ENCODE measurements around the gene MOSMO. TPM values are rescaled to one million over a fixed set of nuclear protein-coding genes. Genes with fewer than 3 reads are reported as not detected.

The MOSMO gene
- 8.0 and 10.0 TPM in 2 replicates for polyA plus RNA-seq (2012; rRNA removed)
- 10.3 and 10.6 TPM in 2 replicates for polyA plus RNA-seq (2012; cell fraction: cytosol; rRNA removed)
- polyA plus RNA-seq (2012; cell fraction: nucleus; rRNA removed), result 9.9 and 22.7 TPM in 2 replicates

DNA sequence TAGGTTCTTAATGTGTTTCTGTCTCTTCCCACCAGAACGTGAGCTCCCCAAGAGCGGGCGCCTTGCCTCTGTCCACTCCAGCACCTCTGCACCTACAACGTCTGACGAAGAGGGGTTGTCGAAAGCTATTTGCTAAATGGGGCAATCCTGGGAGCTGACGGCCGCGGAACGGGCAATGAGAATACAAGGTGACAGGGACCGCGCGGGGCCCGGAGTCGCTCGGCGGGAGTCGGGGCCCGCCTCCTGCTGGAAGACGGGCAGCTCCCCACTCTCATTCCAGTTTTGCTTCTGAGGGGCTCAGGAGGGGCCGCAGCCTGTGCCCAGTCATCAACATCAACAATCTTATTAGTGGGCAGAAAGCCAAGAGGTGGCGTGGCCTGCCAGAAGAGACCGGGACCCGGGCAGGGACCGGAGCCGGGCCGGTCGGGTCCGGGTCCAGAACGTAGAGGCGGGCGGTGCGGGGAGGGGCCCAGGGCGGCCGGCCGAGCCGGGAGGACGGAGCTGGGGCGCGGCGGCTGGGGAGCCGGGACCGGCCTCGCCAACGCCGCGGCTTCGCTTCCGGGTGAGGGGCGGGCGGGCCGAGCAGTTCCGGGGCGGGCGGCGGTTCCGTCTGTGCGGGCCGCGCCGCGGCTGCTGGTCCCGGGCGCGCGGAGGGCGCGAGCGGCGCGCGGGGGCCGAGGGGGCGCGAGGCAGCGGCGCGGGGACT lies at the start of gene MOSMO:
Gene MOSMO (plus strand): TSS at position 603 of the 706 bp plus-strand sequence. CDS start 191 bp downstream, outside the sequence.
- peak; percentile 94 for DNase-seq
- CTCF ChIA-PET, result interaction anchor here (1.3 to 6.8 kb wide), 9 partner anchors 8 to 184 kb away, joined by 3 to 95 read pairs (median 7); no protein-coding TSS in a partner anchor
- under 1% methylated on average over 21 of the region's 78 CpGs for WGBS (ENCODE audit: low lambda C conversion rate)

More for the DNA sequence above, at the start of gene MOSMO:
- POLR2A ChIA-PET, result interaction anchor here (0.5 to 1.4 kb wide), 9 partner anchors 10 to 612 kb away, joined by 3 to 7 read pairs (median 3); no protein-coding TSS in a partner anchor
- H3K27ac ChIP-seq (ENCODE audit: low read depth in 2 of 2, low read length in 1 of 2), result peak within 1 kb of the TSS; percentile 62 to 90; a peak in 3 of 4 replicates
- peaks cover 23% of the 10 kb centered on the region for H4K20me1 ChIP-seq (ENCODE audit: insufficient read depth)
- no peaks in the 10 kb centered on the region for H3K36me3 ChIP-seq (replicated peaks in 1 of 2; ENCODE audit: control insufficient read depth in 1 of 2, insufficient read depth in 2 of 2, low read length in 1 of 2)
- H3K79me2 ChIP-seq (ENCODE audit: insufficient read depth), result peaks cover 44% of the 10 kb centered on the region
- peak within 1 kb of the TSS; percentile 97 for H2AFZ ChIP-seq (ENCODE audit: low read depth)
- H3K9ac ChIP-seq, result peak within 1 kb of the TSS; percentile 89
- H3K4me1 ChIP-seq (ENCODE audit: control insufficient read depth in 1 of 2, insufficient read depth in 2 of 2, low read depth in 1 of 2, low read length in 1 of 2), result peaks cover 0 to 13% of the 10 kb centered on the region in 2 experiments; a peak in 1 of 4 replicates
- H3K4me2 ChIP-seq, result peak within 1 kb of the TSS; percentile 96
- H3K9me2 ChIP-seq, result no peaks in the 10 kb centered on the region
- H3K27me3 ChIP-seq (ENCODE audit: insufficient read depth), result no peaks in the 10 kb centered on the region
- H3K9me3 ChIP-seq, result no peaks in the 10 kb centered on the region
- peak within 1 kb of the TSS; percentile 96 to 98 for H3K4me3 ChIP-seq (ENCODE audit: low read depth in 2 of 2, low read length in 1 of 2)
- TF ChIP-seq RAD21 (IDR thresholded peaks at IDR 0.05; ENCODE audit: low read length) (no peak), EP300 (IDR thresholded peaks at IDR 0.05; ENCODE audit: borderline replicate concordance in 1 of 2, low read depth in 1 of 2, low read length in 1 of 2) (no peak), CTCF (IDR thresholded peaks at IDR 0.05) (no peak), MAX (IDR thresholded peaks at IDR 0.05; ENCODE audit: low read depth) (no peak; the same call in 1 of the 2 replicates), MXI1 (IDR thresholded peaks at IDR 0.05; ENCODE audit: low read depth, low read length) (peak; percentile 65), GABPA (IDR thresholded peaks at IDR 0.05; ENCODE audit: low read depth) (peak; percentile 83), SIN3A (IDR thresholded peaks at IDR 0.05; ENCODE audit: borderline replicate concordance, low read depth, low read length) (peak; percentile 31; the same call in 1 of the 2 replicates), POLR2AphosphoS5 (IDR thresholded peaks at IDR 0.05; ENCODE audit: low read depth, low read length) (peak; percentile 56; the same call in 1 of the 2 replicates), NRF1 (IDR thresholded peaks at IDR 0.05; ENCODE audit: low read depth, low read length) (no peak), USF1 (IDR thresholded peaks at IDR 0.05; ENCODE audit: borderline replicate concordance, low read depth) (no peak), NFIC (IDR thresholded peaks at IDR 0.05; ENCODE audit: borderline replicate concordance) (peak; percentile 45; the same call in 1 of the 2 replicates), RCOR1 (IDR thresholded peaks at IDR 0.05; ENCODE audit: low read length) (no peak), ELF1 (IDR thresholded peaks at IDR 0.05) (peak; percentile 46), MEF2A (IDR thresholded peaks at IDR 0.05; ENCODE audit: borderline replicate concordance, low read depth) (no peak)
- TF ChIP-seq, protein P1, sequence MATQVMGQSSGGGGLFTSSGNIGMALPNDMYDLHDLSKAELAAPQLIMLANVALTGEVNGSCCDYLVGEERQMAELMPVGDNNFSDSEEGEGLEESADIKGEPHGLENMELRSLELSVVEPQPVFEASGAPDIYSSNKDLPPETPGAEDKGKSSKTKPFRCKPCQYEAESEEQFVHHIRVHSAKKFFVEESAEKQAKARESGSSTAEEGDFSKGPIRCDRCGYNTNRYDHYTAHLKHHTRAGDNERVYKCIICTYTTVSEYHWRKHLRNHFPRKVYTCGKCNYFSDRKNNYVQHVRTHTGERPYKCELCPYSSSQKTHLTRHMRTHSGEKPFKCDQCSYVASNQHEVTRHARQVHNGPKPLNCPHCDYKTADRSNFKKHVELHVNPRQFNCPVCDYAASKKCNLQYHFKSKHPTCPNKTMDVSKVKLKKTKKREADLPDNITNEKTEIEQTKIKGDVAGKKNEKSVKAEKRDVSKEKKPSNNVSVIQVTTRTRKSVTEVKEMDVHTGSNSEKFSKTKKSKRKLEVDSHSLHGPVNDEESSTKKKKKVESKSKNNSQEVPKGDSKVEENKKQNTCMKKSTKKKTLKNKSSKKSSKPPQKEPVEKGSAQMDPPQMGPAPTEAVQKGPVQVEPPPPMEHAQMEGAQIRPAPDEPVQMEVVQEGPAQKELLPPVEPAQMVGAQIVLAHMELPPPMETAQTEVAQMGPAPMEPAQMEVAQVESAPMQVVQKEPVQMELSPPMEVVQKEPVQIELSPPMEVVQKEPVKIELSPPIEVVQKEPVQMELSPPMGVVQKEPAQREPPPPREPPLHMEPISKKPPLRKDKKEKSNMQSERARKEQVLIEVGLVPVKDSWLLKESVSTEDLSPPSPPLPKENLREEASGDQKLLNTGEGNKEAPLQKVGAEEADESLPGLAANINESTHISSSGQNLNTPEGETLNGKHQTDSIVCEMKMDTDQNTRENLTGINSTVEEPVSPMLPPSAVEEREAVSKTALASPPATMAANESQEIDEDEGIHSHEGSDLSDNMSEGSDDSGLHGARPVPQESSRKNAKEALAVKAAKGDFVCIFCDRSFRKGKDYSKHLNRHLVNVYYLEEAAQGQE (IDR thresholded peaks at IDR 0.05; ENCODE audit: low read depth, low read length), result peak; percentile 89
- H3F3A ChIP-seq (replicated peaks; ENCODE audit: insufficient read depth), result peaks cover 3% of the 10 kb centered on the region
